Liver (tissue), 3 donors: ENCODE results near the gene KIF3B.

Source experiments
- CTCF ChIP-seq: fragments of 150-350 bp; IDR thresholded peaks from 2 replicates; pipeline ENCODE4 v1.5.1; 2017; ENCODE audit warnings: improper control_type of control experiment, low read depth, low read length; ENCODE audit not compliant: missing input control
- HNF4G ChIP-seq: IDR thresholded peaks from 2 replicates; pipeline ENCODE4 v1.6.1; 2016; ENCODE audit warnings: antibody characterized with exemption
- MAX ChIP-seq: IDR thresholded peaks from 2 replicates; pipeline ENCODE4 v1.6.1; 2016; ENCODE audit warnings: antibody characterized with exemption
- SP1 ChIP-seq: IDR thresholded peaks from 2 replicates; pipeline ENCODE4 v1.6.1; 2018; ENCODE audit warnings: antibody characterized with exemption, mild to moderate bottlenecking
- donor health status: healthy.
- donor health status: healthy.

GRCh38 chr20:32251470-32251869 lies 26.0 kb upstream of the KIF3B start:
- TF ChIP-seq CTCF = no peak
- no peak for TF ChIP-seq HNF4G
- no peak for TF ChIP-seq SP1
- TF ChIP-seq MAX = no peak
